DLD1 (cell line): ENCODE measurements around the gene KRTAP5-4.
"Not testable (repeated sequence)": the region's sequence is repeated elsewhere in the genome, so short reads cannot be mapped to it uniquely, and the experiment has no call there.

Experiments used
- in situ Hi-C: cut with HindIII; loops from 2 replicates; pipeline ENCODE4 v1.10.0; 2017; ENCODE audit warnings: low sequenced_read_pairs

The KRTAP5-4 gene, protein sequence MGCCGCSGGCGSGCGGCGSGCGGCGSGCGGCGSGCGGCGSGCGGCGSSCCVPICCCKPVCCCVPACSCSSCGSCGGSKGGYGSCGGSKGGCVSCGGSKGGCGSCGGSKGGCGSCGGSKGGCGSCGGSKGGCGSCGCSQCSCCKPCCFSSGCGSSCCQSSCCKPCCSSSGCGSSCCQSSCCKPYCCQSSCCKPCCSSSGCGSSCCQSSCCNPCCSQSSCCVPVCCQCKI

DNA sequence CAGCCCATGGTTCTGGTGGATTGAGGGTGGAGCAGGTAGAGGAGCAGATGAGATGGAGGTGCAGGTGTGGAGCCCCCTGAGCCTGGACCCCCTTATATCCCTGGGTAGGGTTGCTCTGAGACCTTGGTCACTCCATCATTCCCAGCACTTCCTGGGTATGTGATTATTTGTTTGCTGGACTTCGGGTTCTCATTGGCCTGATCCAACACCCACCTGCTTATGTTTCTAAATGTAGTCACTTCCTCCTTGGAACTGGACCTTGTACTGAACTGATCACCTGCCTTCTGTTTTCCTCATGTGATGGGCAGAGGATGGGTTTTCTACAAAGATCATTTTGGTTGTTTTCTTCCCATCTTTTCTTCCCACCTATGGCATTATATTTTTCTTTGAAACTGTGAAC, at the start of gene KRTAP5-4:
Gene KRTAP5-4 (minus strand): TSS at position 53 of the 400 bp plus-strand sequence. CDS start 45 bp downstream, at position 8.
- in situ Hi-C loops: loop anchor here (5.0 to 10.0 kb wide), 2 partner anchors 85 to 523 kb away; no protein-coding TSS in a partner anchor

DNA sequence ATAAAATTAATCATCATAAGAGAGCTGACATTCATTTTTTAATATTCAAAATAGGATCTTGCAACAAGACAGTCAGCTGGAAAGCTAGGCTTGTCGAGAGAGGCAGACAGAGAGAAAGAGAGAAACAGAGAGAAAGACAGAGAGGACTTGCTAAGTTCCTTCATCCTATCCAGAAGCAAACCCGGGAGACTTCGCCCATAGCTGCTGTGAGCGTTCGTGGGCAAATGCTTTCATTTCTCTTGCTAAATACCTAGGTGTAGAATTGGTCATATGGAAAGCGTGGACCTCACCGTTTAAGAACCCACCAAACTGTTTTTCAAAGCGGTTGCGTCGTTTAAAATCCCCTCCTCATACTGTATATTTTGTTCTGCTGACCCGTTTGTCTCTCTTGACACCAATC, 49.7 kb upstream of the KRTAP5-4 start:
- in situ Hi-C loops: no loop called here

DNA sequence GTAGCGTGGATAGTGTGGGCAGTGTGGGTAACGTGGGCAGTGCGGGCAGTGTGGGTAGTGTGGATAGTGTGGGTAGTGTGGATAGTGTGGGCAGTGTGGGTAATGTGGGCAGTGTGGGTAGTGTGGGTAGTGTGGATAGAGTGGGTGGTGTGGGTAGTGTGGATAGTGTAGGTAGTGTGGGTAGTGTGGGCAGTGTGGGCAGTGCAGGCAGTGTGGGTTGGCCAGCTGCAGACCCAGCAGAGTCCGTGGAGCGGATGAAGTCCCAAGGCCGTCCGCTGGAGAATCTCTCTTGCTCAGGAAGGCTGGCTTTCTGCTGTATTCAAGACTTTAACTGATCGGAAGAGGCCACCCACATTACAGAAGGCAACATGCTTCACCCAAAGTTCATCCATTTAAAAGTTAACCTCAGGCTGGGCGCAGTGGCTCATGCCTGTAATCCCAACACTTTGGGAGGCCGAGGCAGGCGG, 49.0 kb upstream of the KRTAP5-4 start:
- in situ Hi-C loops: no loop called here

DNA sequence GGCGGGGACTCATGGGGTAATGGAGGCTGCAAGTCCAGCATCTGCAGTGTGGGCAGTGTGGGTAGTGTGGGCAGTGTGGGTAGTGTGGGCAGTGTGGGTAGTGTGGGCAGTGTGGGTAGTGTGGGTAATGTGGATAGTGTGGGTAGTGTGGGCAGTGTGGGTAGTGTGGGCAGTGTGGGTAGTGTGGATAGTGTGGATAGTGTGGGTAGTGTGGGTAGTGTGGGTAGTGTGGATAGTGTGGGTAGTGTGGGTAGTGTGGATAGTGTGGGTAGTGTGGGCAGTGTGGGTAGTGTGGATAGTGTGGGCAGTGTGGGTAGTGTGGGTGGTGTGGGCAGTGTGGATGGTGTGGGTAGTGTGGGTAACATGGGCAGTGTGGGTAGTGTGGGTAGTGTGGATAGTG, 48.5 kb upstream of the KRTAP5-4 start:
- in situ Hi-C loops: not testable (repeated sequence)

DNA sequence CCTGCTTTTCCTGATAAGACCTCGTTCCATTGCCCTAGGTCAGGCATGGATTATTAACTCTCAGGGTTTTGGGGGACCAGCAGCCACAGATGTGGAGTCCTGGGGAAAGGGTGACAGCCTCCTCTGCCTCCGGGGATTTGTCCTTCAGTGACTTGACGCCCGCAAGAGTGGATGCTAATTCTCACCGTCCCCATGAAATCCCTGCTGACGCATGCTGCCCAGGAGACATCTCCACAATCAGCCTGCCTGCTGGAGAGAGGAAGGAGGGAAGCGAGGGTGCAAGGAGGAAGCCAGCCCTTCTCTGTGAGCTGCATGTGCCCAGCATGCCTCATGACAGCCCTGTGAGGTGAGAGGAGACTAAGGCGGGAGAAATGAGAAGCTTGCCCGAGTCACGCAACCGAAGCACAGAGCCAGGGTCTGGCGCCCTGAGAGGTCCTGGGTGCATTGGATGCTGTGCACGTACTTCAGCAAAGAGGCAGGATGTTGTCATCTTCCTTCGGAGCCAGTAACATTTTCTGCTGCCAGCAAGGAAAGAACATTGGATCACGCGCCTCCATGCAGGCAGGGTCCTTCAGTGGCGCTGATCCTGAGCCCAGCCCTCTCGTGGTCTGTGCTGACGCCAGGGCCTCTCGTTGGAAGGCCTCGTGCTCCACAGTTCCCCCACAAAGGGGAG, 47.7 kb upstream of the KRTAP5-4 start:
- in situ Hi-C loops: no loop called here

DNA sequence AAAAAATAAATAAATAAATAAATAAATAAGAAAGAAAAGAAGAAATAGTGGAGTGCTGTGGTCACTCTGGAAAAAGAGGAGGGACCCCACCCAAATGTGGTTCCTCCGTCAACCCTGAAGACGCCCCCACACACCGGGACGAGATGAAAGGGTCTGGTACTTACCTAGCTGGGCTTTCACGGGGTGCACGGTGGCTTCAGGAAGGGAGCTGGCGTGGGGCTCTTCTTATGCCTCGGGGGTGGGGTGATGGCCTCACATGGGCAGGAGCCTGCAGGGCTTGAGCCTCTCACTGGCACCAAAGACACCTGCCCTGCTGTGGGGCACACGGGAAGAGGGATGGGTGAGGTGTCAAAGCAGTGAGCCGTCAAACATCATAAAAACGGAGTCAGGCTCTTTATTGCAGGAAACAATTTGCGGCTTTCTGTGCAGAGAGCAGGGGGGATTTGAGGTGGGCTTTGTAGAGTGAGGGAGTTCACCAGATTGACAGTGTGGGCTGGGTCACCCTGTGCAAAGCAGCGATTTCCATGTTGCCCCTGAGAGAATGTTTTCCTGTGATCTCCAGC, 47.1 kb upstream of the KRTAP5-4 start:
- in situ Hi-C loops: no loop called here

DNA sequence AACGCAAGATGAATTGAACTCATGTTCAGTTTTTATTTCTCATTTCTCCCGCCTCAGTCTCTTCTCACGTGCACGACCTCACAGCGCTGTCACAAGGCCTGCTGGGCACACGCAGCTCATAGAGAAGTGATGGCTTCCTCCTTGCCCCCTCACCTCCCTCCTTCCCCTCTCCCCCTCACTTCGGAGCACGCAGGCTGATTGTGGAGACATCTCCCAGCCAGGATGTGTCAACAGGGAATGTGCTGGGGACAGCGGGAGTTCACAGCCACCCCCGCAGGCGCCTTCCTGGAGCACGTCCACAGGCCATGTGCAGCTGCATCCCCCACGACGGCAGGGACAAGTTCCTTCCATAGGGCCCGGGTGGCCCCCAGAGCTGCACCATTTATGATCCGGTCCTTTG, 46.0 kb upstream of the KRTAP5-4 start:
- in situ Hi-C loops: no loop called here

DNA sequence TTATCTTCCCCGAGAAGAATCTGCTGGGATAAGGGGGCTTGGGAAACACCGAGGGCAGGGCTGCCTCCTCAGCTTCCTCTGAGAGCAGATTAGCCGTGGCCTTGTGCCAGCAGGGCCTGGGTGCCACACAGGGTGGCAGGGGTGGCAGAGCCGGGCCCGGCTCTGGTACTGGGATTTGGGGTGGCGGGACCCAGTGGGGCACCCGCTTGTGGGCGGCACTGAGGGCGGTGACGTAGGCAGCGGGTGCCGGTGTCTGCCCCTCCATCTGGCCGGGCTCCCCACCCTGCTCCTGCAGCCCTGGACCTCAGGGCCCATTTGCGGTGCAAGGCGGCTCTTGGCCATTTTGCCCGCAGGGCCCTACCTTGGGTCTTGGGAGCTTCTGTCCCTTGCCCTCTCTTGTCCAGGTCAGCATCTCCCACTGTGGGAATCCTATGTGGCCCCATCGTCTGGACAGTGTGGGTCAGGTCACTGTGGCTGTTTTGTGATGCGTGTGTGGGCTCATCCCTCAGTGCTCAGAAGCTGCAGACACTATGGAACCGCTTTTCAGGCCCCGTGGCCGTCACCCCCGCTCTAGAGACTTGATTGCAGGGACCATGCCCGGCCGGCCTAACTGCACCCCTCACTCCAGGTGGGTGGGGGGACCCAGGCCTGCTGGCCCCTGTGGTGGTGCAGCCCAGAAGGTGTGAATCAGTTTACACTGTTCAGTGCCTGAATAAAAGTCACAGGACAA, 45.3 kb upstream of the KRTAP5-4 start:
- in situ Hi-C loops: no loop called here

DNA sequence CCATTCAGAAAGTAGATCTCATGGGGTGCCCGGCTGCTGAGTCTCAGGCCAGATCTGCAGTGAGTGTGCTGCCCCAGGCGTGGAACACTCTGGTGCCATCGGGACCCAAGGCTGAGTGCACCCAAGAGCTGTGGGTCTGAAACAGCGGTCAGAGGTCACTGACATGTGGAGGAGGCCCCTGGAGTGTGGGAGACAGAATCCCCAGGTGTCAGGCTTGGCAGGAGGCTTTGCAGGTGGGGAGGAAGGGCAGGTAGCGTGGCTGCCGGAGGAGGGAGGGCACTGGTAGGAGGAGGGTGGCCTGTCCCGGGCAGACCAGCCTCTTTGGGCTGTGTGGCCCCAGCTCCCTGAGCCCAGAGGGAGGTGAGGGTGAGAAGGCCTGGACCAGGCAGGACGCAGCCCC, 43.4 kb upstream of the KRTAP5-4 start:
- in situ Hi-C loops: no loop called here

DNA sequence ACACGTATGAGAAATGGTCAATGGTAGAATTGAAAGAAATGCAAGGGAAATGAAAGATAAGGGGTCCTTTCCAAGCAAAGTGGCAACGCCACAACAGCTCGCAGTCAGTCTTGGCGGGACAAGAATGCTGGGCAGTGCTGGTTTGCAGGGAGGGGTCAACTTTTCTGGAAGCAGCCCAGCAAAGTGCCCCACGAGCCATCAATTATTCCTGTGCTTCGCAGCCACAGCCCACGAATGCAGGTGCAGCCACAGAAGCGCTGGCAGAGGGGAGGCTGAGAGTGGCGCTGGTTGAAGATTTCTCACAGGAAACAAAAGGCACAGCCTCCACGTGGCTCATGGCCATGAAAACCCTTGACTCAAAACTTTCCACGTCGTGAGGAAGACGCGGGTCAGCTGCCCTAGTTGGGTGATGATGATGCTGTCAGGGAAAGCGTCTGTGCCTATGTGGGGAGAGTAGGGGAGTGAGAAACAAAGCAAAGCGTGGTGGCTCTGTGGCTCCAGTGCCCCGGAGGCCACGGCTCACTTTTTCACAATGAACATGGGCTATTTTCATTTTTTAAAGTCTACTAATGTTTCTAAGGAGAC, 40.9 kb upstream of the KRTAP5-4 start:
- in situ Hi-C loops: not testable (repeated sequence)

DNA sequence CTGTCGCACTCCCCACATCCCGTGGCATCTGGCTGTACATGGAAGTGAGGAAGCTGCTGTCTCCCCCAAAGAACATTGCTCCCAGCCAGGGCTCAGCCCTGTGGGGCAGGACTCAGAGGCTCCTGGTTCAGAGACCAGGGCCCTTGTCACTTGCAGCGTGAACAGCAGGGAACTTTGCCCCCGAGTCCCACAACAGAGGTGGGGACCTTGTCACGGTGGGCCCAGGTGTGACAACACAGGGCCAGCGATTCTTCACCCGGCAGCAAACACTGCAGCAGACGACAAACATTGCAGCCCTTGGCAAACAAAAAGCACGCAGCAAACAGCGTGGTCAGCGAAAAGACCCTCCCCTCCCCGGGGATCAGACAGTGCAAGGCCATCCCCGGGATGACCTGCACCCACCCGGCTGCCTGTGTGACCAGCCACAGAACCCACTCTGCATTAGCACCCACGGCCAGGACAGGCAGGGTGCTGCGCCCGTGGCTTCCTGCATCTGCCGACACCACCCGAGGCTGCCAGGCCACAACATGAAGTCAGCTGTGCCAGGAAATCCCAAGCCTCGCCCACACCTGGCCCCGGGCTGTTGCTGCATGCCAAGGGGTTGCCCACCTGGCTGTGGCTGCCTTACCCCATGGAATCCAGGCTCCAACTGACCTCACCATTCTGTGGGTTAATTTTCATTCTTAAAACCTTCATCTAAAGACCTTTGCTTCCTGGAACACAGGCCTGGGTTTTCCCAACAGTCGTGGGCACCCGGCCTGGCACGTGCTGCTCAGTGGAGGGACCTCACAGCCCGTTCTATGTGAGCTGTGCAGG, 39.7 kb upstream of the KRTAP5-4 start:
- in situ Hi-C loops: not testable (repeated sequence)

DNA sequence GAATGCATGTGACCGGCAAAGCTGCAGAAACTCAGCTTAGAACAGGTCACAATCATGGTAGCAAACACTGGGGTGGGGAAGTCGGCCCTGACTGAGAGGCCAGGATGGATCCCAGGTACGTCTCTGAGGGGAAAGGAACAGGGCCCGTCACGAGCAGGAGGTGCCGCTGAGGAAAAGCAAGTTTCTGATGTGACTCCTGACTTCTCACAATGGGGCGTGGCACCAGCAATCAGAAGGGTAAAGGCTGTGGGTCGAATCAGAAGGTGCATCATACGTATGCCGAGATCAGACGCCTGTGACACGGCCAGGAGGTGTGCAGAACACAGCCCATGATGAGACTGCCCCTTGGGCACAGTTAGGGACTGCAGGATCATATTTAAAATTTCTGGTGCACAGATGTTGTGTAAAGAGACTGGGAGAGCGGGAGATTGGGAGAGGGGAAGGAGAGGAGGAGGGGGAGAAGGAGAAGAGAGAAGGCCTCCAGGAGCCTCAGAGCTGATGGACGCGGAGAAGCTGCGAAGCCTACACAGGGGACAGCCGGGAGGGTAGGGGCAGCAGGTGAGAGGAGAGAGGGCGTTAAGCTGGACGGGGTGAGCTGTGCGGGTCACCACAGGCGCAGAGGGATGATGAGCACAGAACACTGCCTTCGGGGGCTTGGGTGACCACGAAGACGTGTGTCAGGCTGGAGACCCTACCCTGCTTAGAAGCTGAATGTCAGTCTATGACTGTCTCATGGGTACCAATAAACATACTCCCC, 38.4 kb upstream of the KRTAP5-4 start:
- in situ Hi-C loops: no loop called here

DNA sequence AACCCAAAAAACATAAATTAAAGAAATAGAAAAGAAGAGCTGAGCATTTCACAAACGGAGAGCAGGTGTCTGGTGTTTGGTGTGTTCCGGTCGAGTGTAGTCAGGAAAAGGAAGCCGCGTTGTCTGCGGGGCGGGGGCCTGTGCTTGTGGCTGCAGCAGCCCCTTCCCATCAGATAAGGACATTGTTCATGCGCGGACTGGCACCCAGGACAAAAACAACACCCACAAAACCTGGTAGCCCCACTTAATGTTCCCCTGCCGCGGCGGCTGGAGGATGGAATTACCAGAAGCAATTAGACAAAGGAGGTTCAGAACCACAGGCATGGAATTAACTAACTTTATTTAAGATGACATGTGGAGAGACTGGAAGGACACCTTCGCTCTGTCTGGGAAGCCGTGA, 37.6 kb upstream of the KRTAP5-4 start:
- in situ Hi-C loops: no loop called here

DNA sequence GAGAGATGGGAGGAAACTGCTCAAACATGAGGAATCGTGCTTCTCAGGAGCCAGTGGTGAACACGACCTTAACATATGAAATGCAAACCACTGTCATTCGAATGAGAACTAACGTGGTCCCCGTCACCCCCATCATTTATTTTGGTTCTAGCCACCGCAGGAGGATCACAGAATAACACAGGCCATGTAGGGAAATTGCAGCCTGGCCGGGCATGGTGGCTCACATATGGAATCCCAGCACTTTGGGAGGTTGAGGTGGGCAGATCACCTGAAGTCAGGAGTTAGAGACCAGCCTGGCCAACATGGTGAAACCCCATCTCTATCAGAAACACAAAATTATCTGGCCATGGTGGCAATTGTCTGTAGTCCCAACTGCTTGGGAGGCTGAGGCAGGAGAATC, 34.7 kb upstream of the KRTAP5-4 start:
- in situ Hi-C loops: no loop called here

DNA sequence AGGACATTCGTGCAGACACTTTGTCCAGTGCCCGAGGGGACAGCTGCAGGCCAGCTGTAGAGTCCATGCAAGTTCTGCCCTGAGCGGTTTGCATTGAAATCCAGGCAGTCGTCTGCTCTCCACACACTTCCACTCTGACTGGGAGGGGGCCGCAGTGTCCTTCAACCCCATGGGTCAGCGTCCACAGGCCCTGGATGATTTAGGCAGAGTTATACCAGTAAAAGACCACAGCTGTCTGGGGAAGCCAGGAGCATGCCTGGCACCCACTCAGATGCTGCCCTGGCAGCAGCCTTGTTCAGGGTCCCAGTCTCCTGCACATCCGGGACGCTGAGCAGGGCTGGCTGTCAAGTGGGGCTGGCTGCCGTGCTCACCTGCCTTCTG, 34.1 kb upstream of the KRTAP5-4 start:
- in situ Hi-C loops: no loop called here

DNA sequence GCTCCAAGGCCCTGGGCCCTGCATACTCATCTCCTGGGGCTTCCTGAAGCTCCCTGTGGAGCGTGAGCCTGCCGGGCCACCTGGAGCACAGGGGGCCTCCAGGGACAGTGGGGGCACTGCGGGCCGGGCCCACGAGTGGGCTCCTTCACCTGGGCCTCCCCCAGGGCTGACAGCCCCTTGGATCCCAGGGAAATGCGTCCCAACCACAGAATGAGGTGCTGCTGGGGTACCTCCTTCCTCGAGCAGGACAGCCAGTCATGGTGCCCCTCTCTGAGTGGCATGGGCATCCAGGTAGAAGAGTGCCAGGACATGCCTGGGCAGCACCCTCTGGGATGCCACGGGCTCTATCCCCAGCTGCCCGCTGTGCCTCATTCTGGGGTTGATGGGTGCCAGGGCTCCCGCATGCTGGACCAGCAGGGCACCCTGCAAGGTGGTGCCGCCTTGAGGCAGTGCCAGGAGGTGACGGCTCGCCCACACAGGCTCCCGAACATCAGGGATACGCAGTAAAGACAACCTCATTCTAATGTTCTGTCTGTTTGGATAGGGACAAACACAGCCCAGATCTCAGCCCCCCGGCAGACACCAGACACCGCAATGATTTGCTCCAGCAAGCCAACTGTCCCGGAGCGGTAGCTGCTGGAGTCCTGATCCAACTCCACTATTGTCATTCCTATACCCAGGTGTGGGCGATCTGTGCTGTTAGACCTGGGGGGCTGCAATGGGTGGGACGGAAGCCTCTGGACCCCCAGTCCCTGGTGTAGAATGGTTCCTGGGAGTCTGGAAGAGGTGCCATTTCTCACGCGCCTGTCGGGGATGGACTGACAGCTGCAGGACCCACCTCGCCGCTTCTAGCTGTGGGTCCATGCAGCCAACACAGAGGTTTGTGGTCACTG, 33.5 kb upstream of the KRTAP5-4 start:
- in situ Hi-C loops: no loop called here

DNA sequence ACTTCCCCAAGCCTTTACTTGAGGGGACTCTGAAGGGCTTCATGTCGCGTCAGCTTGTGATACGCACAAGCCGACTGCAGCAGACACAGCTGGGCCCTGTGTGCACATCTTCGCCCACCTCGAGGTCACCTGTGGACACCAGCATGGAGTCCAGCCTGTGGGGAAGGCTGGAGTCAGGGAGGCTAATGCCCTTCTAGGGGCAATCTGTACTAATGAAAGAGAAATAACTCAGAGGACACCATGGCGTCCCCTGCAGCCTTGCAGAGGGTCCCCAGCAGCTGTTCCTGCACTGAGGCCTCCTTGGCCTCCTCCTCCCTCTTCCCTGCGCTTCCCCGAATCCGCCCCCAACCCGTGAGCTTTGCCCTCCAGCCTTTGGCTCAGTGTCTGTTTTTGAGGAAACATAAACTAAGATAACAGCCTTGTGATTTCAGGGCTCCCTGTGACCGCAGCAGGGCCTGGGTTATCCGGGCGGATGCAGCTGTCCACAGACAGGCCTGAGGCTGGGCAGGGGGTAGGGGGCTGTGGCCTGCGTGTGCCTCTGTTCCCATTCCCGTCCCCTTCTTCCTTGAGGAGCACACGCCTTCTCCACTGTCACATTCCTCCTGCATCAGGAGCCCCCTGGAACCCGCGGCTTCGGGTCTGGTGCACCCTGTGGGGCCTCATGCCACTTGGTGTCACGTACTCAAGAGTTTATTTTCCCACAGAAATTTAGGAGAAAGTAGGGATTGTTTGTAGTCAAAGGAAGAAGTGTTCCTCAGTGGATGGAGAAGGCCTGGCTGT, 32.6 kb upstream of the KRTAP5-4 start:
- in situ Hi-C loops: no loop called here
